GM21381 (cell line): ENCODE data around the gene PPME1.

ENCODE experiments used
- ATAC-seq: cut with Tn5 transposase; IDR thresholded peaks from one replicate; pipeline ENCODE4 v1.9.1; 2021; ENCODE audit warnings: mild to moderate bottlenecking, moderate library complexity; ENCODE audit not compliant: unreplicated experiment

The PPME1 gene

DNA sequence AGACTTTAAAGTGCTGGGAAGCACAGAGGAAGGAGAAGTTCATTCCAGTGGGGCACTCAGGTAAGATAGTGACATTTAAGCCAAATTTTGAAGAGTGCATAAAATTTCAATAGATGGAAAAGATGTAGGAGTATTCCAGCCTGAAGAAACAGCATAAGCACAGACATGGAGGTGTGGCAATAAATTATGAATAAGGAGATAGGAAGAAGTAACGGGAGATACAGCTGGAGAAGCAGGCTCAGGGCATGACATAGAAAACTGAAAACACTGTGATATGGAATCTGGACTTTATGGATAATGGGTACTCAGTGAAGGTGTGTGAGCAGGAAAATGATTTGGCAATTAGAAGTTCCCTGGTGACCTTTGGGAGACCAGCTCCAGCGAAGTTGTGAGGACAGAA is 107.0 kb downstream of the PPME1 start:
- no peak for ATAC-seq

DNA sequence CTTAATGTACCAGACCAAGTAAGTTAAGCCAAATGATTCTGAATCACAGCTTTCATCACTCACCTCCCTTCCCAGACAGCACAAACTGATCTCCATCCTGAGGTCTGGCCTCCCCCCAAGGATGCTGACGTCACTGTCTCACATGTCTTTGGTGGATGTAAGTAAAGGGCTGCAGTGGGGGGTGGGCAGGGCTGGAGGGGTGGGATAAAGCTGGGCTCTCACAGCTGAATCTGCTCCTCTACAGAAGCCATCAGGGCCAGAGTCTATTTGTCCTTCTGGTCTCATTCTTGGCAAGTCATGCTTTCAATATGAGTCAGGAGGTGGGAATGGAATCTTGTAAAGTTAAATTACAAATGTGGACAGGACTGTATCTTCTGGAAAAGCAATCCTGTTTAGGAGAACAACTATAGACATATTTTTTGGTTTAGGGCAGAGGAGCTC is 107.7 kb downstream of the PPME1 start:
- no peak for ATAC-seq

- no peak for ATAC-seq
Measured at GRCh38 chr11:74279256-74279655, 108.2 kb downstream of the PPME1 start.

DNA sequence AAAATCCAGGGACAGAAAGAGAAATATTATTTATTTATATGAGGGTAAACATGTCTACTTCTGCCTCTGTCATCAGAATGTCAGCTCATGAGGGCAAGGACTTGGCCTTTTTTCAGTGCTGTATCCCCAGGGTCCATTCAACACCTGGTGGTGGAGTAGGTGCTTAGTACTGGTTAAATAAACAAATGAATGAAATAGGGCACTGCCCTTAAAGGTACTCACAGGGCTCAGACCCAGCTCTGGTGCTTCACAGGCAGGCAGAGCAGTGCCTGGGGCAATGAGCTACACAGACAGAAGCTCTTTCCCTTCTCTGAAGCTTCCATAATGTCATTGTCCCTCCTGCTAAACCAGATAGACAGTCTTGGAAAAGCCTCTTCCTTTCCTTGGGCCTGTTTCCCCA is 109.4 kb downstream of the PPME1 start:
- ATAC-seq, result no peak

- ATAC-seq, result no peak
Measured at GRCh38 chr11:74282421-74282820, 111.3 kb downstream of the PPME1 start.

DNA sequence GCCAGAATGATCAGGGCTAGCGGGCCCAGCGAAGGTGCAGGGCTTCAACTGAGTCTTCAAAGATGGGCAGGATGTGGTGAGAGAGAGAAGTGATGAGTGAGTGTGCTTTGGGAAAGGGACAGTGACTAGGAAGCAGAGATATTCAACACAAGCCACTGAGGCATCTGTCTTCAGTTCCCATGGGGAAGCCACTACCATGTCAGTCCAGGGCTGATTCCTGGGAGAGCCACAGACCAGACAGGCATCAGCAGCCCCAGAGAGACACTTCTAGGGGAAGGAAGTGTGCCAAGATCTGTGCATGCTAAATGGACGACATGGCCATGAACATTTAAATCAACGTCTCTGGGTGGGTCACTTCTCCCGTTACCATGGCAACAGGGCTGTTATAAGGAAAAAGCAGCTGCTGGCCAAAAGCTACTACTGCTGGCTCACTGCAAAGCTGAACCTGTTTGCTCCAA is 111.9 kb downstream of the PPME1 start:
- no peak for ATAC-seq

DNA sequence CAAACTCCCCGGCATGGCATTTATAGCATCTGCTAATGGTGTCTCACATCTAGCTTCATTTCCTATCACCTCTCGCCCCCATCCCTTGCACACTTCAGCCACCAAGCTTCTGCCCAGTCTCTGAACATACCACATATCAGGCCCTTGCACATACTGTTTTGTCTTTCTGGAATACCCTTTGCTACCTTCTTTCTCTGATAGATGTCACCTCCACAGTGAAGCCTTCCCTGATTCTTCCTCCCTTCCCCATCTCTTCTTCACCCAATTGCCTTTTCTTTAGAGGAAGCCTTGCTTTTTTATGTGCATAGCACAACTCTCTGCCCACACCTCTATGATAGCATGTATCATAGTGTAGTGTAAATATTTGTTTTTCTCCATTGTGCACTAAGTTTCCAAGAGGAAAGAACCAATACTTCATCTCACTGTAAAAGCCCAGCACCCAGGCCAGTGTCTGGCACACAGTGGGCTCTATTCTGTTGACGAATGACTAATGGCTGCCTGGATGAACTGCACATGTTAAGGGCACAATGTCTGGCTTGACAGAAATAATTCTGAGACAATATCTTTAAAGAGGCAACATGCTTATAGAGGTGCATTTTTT is 112.6 kb downstream of the PPME1 start:
- ATAC-seq, result no peak

- ATAC-seq, result no peak
Measured at GRCh38 chr11:74284466-74284865, 113.4 kb downstream of the PPME1 start.

GRCh38 chr11:74288161-74288560 is 117.1 kb downstream of the PPME1 start:
- ATAC-seq, result no peak

DNA sequence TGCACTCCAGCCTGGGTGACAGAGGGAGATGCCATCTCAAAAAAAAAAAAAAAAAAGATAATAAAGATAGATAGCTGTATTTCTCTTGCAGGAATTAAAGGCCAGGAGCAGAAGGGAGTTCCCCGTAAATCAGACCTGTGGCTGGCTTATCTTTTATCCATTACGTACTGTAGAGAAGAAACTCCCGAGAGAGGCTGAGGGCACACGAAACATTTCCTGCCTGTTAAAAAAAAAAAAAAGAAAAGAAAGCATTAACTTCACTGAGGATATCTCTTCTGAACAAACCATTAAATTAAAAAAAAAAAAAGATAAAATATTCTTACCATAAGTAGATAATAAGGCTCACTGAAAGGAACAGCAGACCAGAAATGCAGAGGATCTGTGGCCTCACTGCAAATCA is 117.8 kb downstream of the PPME1 start:
- ATAC-seq, result no peak

- no peak for ATAC-seq
Measured at GRCh38 chr11:74297484-74297883, 126.4 kb downstream of the PPME1 start.

DNA sequence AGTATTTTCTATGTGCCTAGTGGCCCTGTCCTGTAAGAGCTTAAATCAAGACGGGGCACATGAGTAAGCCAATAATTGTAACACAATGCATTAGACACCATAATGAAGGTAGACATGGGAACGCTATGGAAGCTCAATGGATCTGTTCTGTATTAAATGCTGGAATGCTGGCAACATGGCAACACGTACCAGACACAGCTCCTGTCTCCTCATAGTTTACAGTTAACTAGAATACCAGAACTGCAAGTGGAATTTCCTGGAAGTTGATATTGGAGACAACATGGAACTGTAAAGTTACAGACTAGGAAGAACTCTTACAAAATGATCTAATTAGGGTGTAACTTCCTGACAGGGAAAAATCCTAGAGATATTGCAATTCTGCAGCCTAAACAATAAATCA is 127.9 kb downstream of the PPME1 start:
- no peak for ATAC-seq
